HepG2 (cell line): ENCODE results near the gene R3HDM1. TPM values are rescaled to one million over a fixed set of nuclear protein-coding genes. Genes with fewer than 3 reads are reported as not detected.

Source experiments
- ATAC-seq: fragments of 200-7000 bp; cut with Tn5 transposase; 3 replicates; pipeline ENCODE4 v1.9.1; 2020; ENCODE audit warnings: mild to moderate bottlenecking, moderate library complexity
- BruUV-seq: library from RNA; stranded (reverse); fragments of 400-500 nt; replicated peaks from 2 replicates; lab custom pipeline; 2021; lab: Mats Ljungman, UMichigan
- CTCF ChIA-PET: fragments of 300-600 bp; formaldehyde crosslinking; extraction: SDS; loops from one replicate; lab custom pipeline; 2021; ENCODE audit warnings: low total read pairs, inconsistent platforms, low intra/inter-chr PET ratio; lab: Yijun Ruan, JAX
- POLR2A ChIA-PET: fragments of 350-600 bp; sonication (Branson Sonifier 250); formaldehyde crosslinking; loops from one replicate; lab custom pipeline; 2020; ENCODE audit warnings: antibody characterized with exemption, inconsistent platforms; lab: Yijun Ruan, JAX
- DNase-seq: peaks from one replicate; pipeline ENCODE4 v3.0.0-alpha.2; 2015; ENCODE audit warnings: low spot score
- FAIRE-seq: peaks from 3 replicates; lab custom pipeline; 2011; peaks lifted over from hg19 to GRCh38; lab: Jason Lieb, UNC
- H2AFZ ChIP-seq: one replicate; pipeline ENCODE4 v1.6.1; 2011; ENCODE audit warnings: low read length, inconsistent platforms
- H3K27ac ChIP-seq: fragments of 300-600 bp; 3 replicates; pipeline ENCODE4 v1.8.0; 2011; ENCODE audit warnings: mixed run types, mild to moderate bottlenecking, mixed read lengths, low read length, inconsistent platforms; ENCODE audit not compliant: insufficient read depth; ENCODE audit errors: extremely low read length
- H3K27me3 ChIP-seq, 2 experiments: fragments of 200-600 bp in 1 of 2; 2 replicates in 1 of 2; 3 replicates in 1 of 2; pipeline versions ENCODE4 v1.6.0 to v1.8.0; 2011; ENCODE audit warnings: low read length in 2 of 2, mild to moderate bottlenecking in 2 of 2, moderate library complexity in 2 of 2, inconsistent platforms in 1 of 2; ENCODE audit not compliant: insufficient read depth in 2 of 2, control insufficient read depth in 1 of 2
- H3K36me3 ChIP-seq, 2 experiments: fragments of 200-600 bp in 1 of 2; replicated peaks in 1 of 2; 2 replicates in 1 of 2; 3 replicates in 1 of 2; pipeline versions ENCODE4 v1.5.1 to v1.8.0; 2011; ENCODE audit warnings: low read length in 2 of 2, inconsistent platforms in 1 of 2; ENCODE audit not compliant: insufficient read depth in 2 of 2, control insufficient read depth in 1 of 2
- H3K4me1 ChIP-seq: 2 replicates; pipeline ENCODE4 v1.5.1; 2012; ENCODE audit warnings: low read length, inconsistent platforms; ENCODE audit not compliant: insufficient read depth
- H3K4me2 ChIP-seq: 2 replicates; pipeline ENCODE4 v1.6.0; 2011; ENCODE audit warnings: low read depth, low read length, inconsistent platforms
- H3K4me3 ChIP-seq, 3 experiments: fragments of 200-600 bp in 1 of 3; sonication (generic), shearing (Covaris generic) in 1 of 3; replicated peaks in 1 of 3; 2 replicates each; pipeline ENCODE4 v1.5.1; 2011 to 2016; ENCODE audit warnings: low read length in 3 of 3, inconsistent platforms in 2 of 3, low read depth in 2 of 3, mild to moderate bottlenecking in 2 of 3, control low read depth in 1 of 3, mixed read lengths in 1 of 3; ENCODE audit not compliant: insufficient read depth in 1 of 3
- H3K79me2 ChIP-seq: one replicate; pipeline ENCODE4 v1.6.1; 2011; ENCODE audit warnings: low read length, inconsistent platforms; ENCODE audit not compliant: insufficient read depth
- H3K9ac ChIP-seq: 2 replicates; pipeline ENCODE4 v1.6.0; 2011; ENCODE audit warnings: mild to moderate bottlenecking, low read depth, low read length, inconsistent platforms; ENCODE audit not compliant: insufficient read depth
- H3K9me3 ChIP-seq: 2 replicates; pipeline ENCODE4 v1.5.1; 2012; ENCODE audit warnings: mild to moderate bottlenecking, low read length
- H4K20me1 ChIP-seq: 2 replicates; pipeline ENCODE4 v1.6.0; 2011; ENCODE audit warnings: inconsistent platforms, mild to moderate bottlenecking, low read length, moderate library complexity; ENCODE audit not compliant: insufficient read depth
- CERS6 ChIP-seq: sonication (generic); formaldehyde crosslinking; IDR thresholded peaks from 2 replicates; pipeline ENCODE4 v1.5.0; 2020; ENCODE audit warnings: missing genetic modification reagents
- DMAP1 ChIP-seq: IDR thresholded peaks from 2 replicates; pipeline ENCODE4 v1.6.1; 2016
- HNRNPH1 ChIP-seq: fragments of 200-400 bp; formaldehyde crosslinking; optimal IDR thresholded peaks from 2 replicates; pipeline ENCODE3; 2017; ENCODE audit warnings: mild to moderate bottlenecking, low read depth, low read length
- HNRNPUL1 ChIP-seq: fragments of 200-400 bp; formaldehyde crosslinking; IDR thresholded peaks from 2 replicates; pipeline ENCODE4 v1.6.1; 2017; ENCODE audit warnings: low read depth, mild to moderate bottlenecking, low read length, moderate library complexity
- MEF2D ChIP-seq: sonication (generic); formaldehyde crosslinking; IDR thresholded peaks from 2 replicates; pipeline ENCODE4 v1.5.1; 2020; ENCODE audit warnings: mild to moderate bottlenecking, missing genetic modification reagents
- MYC ChIP-seq: sonication (generic); formaldehyde crosslinking; IDR thresholded peaks from 2 replicates; pipeline ENCODE4 v1.9.0; 2021; ENCODE audit warnings: missing genetic modification reagents, borderline replicate concordance
- NFIB ChIP-seq: sonication (generic); formaldehyde crosslinking; IDR thresholded peaks from 2 replicates; pipeline ENCODE4 v1.9.0; 2021; ENCODE audit warnings: missing genetic modification reagents, mild to moderate bottlenecking, borderline replicate concordance
- PCBP2 ChIP-seq: fragments of 200-400 bp; formaldehyde crosslinking; optimal IDR thresholded peaks from 2 replicates; pipeline ENCODE3; 2018; ENCODE audit warnings: low read length, low read depth; ENCODE audit not compliant: poor library complexity, severe bottlenecking
- SP1 ChIP-seq, 2 experiments: fragments of 450-650 bp in 1 of 2; sonication (generic) in 1 of 2; formaldehyde crosslinking in 1 of 2; IDR thresholded peaks; 2 replicates each; pipeline versions ENCODE4 v1.4.0 to v1.6.1; 2016 to 2020; ENCODE audit warnings: missing genetic modification reagents in 1 of 2
- TAF15 ChIP-seq: fragments of 200-400 bp; formaldehyde crosslinking; IDR thresholded peaks from one replicate; pipeline ENCODE4 v1.6.1; 2018; ENCODE audit warnings: mild to moderate bottlenecking, low read depth, low read length; ENCODE audit not compliant: poor library complexity, severe bottlenecking
- TP53 ChIP-seq: sonication (generic); formaldehyde crosslinking; conservative IDR thresholded peaks from 2 replicates; pipeline ENCODE4 v1.4.0; 2020; ENCODE audit warnings: missing genetic modification reagents
- ZBTB21 ChIP-seq: sonication (generic); formaldehyde crosslinking; IDR thresholded peaks from 2 replicates; pipeline ENCODE4 v1.4.0; 2020; ENCODE audit warnings: missing genetic modification reagents
- ZBTB40 ChIP-seq, 2 experiments: fragments of 450-650 bp in 1 of 2; sonication (generic) in 1 of 2; formaldehyde crosslinking in 1 of 2; IDR thresholded peaks; 2 replicates each; pipeline versions ENCODE4 v1.6.1 to v1.8.0; 2016 to 2022; ENCODE audit warnings: antibody characterized with exemption in 1 of 2, mild to moderate bottlenecking in 1 of 2, missing genetic modification reagents in 1 of 2
- ZFP62 ChIP-seq: sonication (generic); formaldehyde crosslinking; IDR thresholded peaks from 2 replicates; pipeline ENCODE4 v1.4.0; 2020; ENCODE audit warnings: missing genetic modification reagents
- ZNF205 ChIP-seq: IDR thresholded peaks from 2 replicates; pipeline ENCODE4 v1.6.1; 2018; ENCODE audit warnings: missing biosample characterization, missing genetic modification reagents
- ZNF431 ChIP-seq: sonication (generic); formaldehyde crosslinking; IDR thresholded peaks from 2 replicates; pipeline ENCODE4 v1.9.0; 2022; ENCODE audit warnings: missing genetic modification reagents, low read depth, mild to moderate bottlenecking, borderline replicate concordance
- ZNF530 ChIP-seq: sonication (generic); formaldehyde crosslinking; IDR thresholded peaks from 2 replicates; pipeline ENCODE4 v1.5.0; 2020; ENCODE audit warnings: low read depth, mild to moderate bottlenecking, missing genetic modification reagents
- in situ Hi-C: cut with HindIII; loops from 2 replicates; pipeline ENCODE4 v1.10.0; 2017; ENCODE audit warnings: low pct_unique_long_range_greater_than_20kb; ENCODE audit not compliant: extremely low pct_ligation_motif_present
- intact Hi-C: fragments of 100-400 bp; cut with micrococcal nuclease; formaldehyde crosslinking; loops from one replicate; pipeline ENCODE4 v1.10.0; 2022; ENCODE audit not compliant: unreplicated experiment
- polyA plus RNA-seq, 8 experiments: library from polyadenylated mRNA; depleted of rRNA in 3 of 8; stranded (reverse) in 7 of 8; unstranded in 1 of 8; fragments of >200 nt; fragmentation: Illumina TruSeq in 4 of 8; extraction: Trizol in 4 of 8; gene quantifications; 2 replicates each; pipeline versions ENCODE4 v1.2.1 to v1.2.3, GENCODE V29; 2011 to 2016; ENCODE audit warnings: low read depth in 4 of 8, missing spikeins in 1 of 8, mixed read lengths in 1 of 8; ENCODE audit not compliant: insufficient read depth in 1 of 8
- total RNA-seq, 5 experiments: library from RNA; depleted of rRNA; stranded (reverse); fragments of >200 nt; fragmentation: Illumina TruSeq; extraction: Trizol; gene quantifications; 2 replicates each; pipeline ENCODE4 v1.2.3, GENCODE V29; 2016; ENCODE audit warnings: low read depth in 1 of 5

R3HDM1 gene
- total and polyA plus RNA-seq, 2 of the 13 experiments (the other 11 are each of a cell fraction or from before 2014, with no cell fraction given): 15.7 to 54.3 TPM

- Histone ChIP-seq H3K36me3 (peaks cover 34 to 81% of the 10 kb centered on the region in 2 experiments), H3K4me3 (no peak overlapping the region), H3K4me1 (no peaks in the 10 kb centered on the region), H3K4me2 (no peak overlapping the region), H4K20me1 (no peaks in the 10 kb centered on the region), H2AFZ (no peak overlapping the region), H3K27ac (no peak overlapping the region), H3K27me3 (no peaks in the 10 kb centered on the region), H3K79me2 (no peaks in the 10 kb centered on the region), H3K9ac (no peak overlapping the region), H3K9me3 (no peaks in the 10 kb centered on the region)
- intact Hi-C loops: no loop called here
- FAIRE-seq (no peak), ATAC-seq (no peak), DNase-seq (no peak)
- in situ Hi-C loops: no loop called here
- ChIA-PET CTCF (no interaction called here), POLR2A (no interaction called here)
- no TSS peak for BruUV-seq
- TF ChIP-seq HNRNPH1 (no peak), HNRNPUL1 (no peak), ZNF205 (CRISPR knock-in tag) (no peak), TAF15 (no peak), MEF2D (CRISPR knock-in tag) (no peak), DMAP1 (no peak), SP1 (IDR thresholded peaks at IDR 0.05) (no peak), SP1 (CRISPR knock-in tag; IDR thresholded peaks at IDR 0.05) (no peak), ZBTB21 (CRISPR knock-in tag) (no peak), MYC (CRISPR knock-in tag) (no peak), NFIB (CRISPR knock-in tag) (no peak), ZNF530 (no peak), TP53 (CRISPR knock-in tag) (no peak), PCBP2 (no peak), CERS6 (CRISPR knock-in tag) (no peak), ZBTB40 (IDR thresholded peaks at IDR 0.05) (no peak), ZBTB40 (CRISPR knock-in tag; IDR thresholded peaks at IDR 0.05) (no peak), ZFP62 (CRISPR knock-in tag) (no peak), ZNF431 (CRISPR knock-in tag) (no peak)
Measured at GRCh38 chr2:135762022-135762421, 230.7 kb downstream of the R3HDM1 start.
